NCI-H1048 (cell line): ENCODE measurements around the gene BIRC7.

Experiments
- DNase-seq: peaks from one replicate; lab custom pipeline; 2025; lab: John Stamatoyannopoulos, UW

Gene BIRC7

GRCh38 chr20:63282946-63283345 lies 47.2 kb downstream of the BIRC7 start:
- no peak for DNase-seq

DNA sequence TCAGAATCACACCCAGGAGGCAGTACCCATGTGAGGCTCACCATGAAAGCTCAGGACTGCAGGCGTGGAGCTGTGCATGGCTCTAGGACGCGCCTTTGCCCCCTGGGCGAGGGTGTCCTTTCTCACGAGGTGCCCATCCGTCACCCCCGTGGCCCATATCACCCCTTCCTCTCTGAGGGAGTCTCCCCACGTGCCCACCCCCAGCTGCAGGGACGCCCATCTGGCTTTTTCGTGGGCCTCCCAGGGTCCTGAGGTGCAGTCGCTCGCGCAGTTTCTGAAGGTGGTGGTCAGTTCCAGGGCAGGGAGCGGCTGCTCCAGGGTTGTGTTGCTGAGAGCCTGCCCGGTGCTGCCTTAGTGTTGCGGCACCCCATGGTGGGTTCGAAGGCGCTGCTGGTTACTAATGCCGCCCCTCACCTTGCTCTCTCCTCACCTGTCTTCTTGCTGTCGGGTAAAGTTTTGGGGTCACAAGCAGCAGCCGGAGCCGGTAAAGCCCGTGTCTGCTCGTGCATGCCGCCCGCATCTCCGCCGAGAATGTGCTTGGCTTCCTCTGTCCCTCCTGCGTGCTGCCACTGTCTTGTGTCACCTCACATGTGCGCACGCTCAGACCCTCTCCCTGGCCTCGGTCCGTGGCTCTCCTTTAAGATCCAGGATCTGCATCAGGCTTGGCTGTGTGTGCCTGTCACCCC lies 47.8 kb downstream of the BIRC7 start:
- no peak for DNase-seq

DNA sequence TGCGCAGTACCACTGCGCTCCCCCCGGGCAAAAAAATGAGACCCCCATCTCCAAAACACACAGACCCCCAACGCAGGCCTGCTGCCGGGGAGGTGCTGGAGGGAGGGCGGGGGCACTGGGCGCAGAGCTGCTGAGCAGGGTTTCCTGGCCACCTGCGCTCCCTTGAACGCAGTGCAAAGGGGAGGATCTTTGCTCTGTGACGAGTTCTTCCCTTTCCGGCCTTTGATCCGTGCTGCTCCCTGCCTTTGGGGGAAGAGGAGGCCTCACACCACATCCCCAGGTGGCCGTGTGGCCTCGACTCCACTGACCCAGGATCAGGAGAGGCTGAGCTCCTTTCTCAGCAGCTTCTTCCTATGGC lies 48.4 kb downstream of the BIRC7 start:
- DNase-seq, result no peak

- no peak for DNase-seq
These were observed 48.8 kb downstream of the BIRC7 start for GRCh38 chr20:63284544-63284949.

GRCh38 chr20:63284981-63285524 lies 49.3 kb downstream of the BIRC7 start:
- no peak for DNase-seq

DNA sequence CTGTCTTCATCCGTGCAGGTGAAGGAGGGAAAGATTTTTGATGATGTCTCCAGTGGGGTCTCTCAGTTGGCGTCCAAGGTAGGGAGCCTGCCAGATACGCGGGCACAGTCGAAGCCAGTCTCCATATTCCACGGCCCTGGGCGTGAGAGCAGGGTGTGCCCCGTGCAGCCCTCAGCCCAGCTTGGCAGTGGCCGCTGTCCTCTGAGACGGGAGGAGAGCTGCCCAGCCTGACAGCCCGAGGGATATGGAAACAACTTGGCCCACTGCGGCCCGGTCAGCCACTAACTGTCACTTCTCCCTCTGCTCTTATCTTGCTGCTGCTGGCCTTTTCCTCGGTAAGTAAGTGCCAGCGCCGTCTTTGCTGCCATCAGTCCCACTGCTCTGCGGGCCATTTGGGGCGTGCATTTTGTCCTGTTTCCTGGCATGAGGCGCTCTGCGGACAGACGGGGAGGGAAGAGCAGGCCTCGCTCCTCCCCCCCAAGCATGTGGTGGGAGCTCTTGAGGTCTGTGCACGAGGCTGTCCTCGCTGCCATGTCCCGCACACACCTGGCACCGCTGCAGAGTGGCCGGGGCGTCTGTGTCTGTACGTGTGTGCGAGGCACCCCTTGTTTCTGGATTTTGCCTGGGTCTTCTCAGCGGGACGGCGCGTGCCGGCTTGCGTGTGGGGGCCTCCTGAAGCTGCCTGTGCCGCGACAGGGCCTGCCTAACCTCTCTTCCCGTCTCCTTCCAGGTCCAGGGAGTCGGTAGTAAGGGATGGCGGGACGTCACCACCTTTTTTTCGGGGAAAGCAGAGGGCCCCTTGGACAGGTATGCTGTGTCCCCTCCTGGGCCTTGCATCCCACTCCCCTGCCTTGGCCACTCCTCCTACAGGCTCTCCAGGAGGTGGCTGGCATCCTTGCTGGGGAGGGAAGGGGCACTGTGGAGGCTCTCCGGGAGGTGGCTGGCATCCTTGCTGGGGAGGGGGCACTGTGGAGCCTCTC lies 50.2 kb downstream of the BIRC7 start:
- no peak for DNase-seq

DNA sequence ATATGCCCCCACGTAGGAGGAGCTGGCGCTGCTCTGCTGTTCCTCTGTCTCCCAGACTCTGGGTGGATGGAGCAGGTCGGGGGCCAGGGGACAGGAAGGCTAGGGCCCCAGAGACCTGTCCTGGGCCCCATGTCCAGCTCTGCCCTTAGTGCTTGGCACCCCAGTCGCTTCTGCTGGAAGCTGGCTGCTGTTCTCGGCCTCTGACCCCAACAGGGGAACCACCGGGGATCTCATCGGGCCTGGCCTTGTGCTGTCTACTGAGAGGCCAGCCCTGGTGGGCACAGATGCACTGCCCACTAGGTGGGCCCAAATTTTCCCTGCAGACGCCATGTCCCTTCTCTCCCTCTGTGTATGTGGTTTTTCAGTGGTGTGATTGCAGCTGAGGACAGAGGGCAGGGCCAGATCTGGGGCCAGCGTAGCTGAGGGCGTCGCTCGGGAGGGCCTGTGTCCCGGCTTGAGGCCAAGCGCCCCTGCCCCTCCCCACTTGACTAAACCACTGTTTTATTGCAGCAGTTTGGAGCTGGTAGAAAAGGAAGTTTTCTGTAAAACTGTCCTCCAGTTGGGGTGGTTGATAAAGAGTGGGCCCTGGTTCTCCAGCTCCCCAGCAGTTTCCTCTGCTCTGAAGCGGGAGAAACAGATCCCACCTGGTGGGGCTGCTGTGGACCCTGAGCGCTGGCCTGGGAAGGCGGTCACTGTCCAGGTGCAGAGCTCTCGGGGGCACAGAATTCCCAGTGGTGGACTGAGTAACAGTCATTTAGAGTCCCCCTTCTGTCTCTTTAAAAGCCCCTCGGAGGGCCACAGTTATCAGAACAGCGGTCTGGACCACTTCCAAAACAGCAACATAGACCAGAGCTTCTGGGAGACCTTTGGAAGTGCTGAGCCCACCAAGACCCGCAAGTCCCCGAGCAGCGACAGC lies 51.3 kb downstream of the BIRC7 start:
- DNase-seq, result no peak

DNA sequence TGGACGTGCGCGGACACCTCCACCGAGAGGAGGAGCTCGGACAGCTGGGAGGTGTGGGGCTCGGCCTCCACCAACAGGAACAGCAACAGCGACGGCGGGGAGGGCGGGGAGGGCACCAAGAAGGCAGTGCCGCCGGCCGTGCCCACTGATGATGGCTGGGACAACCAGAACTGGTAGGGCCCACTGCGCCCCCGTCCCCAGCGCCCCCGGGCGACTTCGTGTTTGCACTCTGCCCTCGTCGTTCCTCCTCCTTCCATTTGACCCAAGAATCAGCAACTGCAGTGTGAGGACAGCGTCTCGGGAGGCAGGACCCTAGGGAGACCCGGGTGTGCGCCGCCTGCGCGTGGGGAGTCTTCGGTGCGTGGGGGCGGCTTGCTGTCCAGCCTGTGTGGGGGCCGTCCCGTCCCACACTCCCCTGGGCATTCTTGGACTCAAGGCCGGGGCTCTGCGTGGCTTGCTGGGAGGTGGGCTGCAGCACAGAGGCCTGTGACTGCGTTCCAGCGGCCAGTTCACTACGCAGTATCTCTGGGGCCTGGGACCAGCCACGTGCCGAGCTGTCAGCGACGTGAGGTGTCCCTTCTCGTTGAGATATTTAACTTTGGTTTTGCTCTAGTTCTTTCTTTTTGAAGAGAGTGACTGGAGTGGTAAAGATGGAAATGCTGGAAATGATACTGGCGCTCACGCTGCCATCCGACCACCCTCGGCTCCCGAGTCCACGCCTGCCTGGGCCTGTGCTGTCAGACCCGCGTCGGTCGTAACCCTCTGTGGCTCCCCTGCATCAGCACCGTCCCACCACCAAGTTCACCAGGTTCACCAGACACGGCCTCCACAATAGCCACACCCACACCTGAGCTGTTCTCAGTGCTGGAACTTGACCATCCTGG lies 52.2 kb downstream of the BIRC7 start:
- DNase-seq, result no peak

DNA sequence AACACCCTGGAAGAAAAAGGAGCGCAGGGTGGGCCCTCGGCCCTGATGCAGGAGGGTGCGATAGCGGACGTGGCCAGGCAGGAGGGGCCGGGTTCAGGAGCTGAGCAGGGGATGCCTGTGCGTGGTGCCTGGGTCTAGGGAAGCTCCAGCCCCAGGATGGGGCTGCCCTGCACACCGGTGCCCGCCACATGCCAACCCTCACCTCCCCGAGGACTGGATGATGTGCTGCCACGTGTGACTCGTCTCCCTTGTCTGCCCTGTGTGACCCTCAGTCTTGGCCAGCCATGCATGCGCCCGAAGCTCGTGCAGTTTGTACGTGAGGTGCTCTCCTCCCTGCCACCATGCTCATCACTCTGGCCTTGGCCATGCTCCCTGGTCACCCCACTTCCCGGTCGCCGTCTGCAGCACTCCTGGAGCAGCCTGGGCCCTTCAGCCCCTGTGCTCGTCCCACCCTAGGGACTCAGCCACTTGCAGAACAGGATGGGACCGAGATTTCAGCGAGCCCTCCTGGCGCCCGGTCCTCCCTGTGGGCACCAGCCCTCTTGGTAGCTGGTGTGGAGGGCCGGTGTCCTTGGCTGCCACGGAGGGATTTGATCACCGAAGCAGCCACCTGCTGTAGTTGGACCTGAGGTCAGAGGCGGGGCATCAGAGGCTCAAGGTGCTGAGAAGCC lies 53.0 kb downstream of the BIRC7 start:
- no peak for DNase-seq

DNA sequence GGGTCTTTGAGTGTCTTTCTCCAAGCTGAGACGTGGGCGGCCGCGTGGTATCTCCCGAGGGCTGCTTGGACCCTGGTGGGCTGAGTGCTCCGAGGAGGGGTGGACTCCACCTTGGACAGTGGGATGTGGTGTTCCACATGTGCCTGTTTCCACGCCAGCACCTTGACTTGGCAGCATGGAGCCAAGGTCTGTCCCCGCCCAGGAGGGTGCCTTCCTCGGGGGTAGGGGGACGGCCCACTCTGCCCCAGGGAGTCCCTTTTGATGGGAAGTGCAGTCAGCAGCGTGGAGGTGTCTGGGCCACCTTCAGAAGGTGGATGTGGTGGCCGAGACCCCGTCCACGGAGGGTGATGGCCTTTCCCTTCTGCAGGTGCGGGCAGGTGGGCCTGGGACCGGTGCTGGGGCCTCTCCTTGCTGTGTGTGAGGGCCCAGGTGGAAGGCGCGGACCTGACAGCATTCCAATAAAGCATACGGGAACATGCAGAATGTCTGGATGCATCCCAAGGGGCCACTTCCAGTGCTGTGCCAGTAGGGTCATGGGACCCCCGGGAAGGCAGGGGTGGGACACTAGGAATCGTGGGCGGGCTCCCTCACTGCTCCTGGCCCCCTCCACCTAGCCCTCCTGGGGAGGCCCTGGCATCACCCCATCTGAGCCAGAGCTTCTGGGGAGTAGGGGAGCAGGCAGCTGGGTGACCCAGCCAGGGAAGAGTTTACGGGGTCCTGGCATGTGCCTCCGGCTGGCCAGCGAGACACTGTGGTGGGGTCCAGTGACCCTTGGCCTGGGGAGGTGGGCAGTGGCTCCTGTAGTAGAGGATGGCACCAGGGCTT lies 53.8 kb downstream of the BIRC7 start:
- DNase-seq, result no peak
